ENCODE measurements around the gene SGPL1. TPM values are rescaled to one million over a fixed set of nuclear protein-coding genes. Genes with fewer than 3 reads are reported as not detected.

SGPL1 gene
- total and polyA plus RNA-seq, 2 of the 8 experiments (the other 6 are each of a cell fraction or from before 2014, with no cell fraction given), result 20.5 to 51.6 TPM

DNA sequence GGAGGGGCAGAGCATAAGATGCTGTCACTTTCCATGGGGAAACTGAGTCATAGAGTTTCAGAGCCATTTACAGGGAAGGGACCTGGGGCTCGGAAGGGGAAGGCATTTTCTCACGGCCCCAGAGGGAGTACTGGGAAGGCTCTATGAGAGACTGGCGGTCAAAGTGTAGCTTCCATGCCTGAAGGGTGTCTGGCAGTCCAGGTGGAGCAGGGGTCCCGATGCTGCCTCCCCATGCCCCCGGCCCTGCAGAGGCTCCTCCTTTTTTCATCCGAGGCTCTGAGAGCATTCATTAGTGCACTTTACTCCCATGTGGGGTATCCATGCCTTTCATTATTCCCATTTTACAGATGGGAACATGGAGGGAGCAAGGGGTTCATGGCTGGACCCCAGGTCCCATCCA lies 100.5 kb downstream of the SGPL1 start (continued):
- TF ChIP-seq, protein P1, sequence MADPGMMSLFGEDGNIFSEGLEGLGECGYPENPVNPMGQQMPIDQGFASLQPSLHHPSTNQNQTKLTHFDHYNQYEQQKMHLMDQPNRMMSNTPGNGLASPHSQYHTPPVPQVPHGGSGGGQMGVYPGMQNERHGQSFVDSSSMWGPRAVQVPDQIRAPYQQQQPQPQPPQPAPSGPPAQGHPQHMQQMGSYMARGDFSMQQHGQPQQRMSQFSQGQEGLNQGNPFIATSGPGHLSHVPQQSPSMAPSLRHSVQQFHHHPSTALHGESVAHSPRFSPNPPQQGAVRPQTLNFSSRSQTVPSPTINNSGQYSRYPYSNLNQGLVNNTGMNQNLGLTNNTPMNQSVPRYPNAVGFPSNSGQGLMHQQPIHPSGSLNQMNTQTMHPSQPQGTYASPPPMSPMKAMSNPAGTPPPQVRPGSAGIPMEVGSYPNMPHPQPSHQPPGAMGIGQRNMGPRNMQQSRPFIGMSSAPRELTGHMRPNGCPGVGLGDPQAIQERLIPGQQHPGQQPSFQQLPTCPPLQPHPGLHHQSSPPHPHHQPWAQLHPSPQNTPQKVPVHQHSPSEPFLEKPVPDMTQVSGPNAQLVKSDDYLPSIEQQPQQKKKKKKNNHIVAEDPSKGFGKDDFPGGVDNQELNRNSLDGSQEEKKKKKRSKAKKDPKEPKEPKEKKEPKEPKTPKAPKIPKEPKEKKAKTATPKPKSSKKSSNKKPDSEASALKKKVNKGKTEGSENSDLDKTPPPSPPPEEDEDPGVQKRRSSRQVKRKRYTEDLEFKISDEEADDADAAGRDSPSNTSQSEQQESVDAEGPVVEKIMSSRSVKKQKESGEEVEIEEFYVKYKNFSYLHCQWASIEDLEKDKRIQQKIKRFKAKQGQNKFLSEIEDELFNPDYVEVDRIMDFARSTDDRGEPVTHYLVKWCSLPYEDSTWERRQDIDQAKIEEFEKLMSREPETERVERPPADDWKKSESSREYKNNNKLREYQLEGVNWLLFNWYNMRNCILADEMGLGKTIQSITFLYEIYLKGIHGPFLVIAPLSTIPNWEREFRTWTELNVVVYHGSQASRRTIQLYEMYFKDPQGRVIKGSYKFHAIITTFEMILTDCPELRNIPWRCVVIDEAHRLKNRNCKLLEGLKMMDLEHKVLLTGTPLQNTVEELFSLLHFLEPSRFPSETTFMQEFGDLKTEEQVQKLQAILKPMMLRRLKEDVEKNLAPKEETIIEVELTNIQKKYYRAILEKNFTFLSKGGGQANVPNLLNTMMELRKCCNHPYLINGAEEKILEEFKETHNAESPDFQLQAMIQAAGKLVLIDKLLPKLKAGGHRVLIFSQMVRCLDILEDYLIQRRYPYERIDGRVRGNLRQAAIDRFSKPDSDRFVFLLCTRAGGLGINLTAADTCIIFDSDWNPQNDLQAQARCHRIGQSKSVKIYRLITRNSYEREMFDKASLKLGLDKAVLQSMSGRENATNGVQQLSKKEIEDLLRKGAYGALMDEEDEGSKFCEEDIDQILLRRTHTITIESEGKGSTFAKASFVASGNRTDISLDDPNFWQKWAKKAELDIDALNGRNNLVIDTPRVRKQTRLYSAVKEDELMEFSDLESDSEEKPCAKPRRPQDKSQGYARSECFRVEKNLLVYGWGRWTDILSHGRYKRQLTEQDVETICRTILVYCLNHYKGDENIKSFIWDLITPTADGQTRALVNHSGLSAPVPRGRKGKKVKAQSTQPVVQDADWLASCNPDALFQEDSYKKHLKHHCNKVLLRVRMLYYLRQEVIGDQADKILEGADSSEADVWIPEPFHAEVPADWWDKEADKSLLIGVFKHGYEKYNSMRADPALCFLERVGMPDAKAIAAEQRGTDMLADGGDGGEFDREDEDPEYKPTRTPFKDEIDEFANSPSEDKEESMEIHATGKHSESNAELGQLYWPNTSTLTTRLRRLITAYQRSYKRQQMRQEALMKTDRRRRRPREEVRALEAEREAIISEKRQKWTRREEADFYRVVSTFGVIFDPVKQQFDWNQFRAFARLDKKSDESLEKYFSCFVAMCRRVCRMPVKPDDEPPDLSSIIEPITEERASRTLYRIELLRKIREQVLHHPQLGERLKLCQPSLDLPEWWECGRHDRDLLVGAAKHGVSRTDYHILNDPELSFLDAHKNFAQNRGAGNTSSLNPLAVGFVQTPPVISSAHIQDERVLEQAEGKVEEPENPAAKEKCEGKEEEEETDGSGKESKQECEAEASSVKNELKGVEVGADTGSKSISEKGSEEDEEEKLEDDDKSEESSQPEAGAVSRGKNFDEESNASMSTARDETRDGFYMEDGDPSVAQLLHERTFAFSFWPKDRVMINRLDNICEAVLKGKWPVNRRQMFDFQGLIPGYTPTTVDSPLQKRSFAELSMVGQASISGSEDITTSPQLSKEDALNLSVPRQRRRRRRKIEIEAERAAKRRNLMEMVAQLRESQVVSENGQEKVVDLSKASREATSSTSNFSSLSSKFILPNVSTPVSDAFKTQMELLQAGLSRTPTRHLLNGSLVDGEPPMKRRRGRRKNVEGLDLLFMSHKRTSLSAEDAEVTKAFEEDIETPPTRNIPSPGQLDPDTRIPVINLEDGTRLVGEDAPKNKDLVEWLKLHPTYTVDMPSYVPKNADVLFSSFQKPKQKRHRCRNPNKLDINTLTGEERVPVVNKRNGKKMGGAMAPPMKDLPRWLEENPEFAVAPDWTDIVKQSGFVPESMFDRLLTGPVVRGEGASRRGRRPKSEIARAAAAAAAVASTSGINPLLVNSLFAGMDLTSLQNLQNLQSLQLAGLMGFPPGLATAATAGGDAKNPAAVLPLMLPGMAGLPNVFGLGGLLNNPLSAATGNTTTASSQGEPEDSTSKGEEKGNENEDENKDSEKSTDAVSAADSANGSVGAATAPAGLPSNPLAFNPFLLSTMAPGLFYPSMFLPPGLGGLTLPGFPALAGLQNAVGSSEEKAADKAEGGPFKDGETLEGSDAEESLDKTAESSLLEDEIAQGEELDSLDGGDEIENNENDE (IDR thresholded peaks at IDR 0.05; ENCODE audit: insufficient replicate concordance, low read length), result no peak
- no peak for TF ChIP-seq SIN3A (conservative IDR thresholded peaks at IDR 0.05 in 1 of 2, IDR thresholded peaks at IDR 0.05 in 1 of 2; ENCODE audit: low read depth in 1 of 2, low read length in 2 of 2)
- TF ChIP-seq TAF7 (optimal IDR thresholded peaks at IDR 0.05; ENCODE audit: borderline replicate concordance, low read depth, low read length), result no peak
- no peak for TF ChIP-seq SIRT6 (IDR thresholded peaks at IDR 0.05; ENCODE audit: low read length)
- TF ChIP-seq KDM4A (IDR thresholded peaks at IDR 0.05; ENCODE audit: low read depth, low read length, severe bottlenecking), result no peak
- no peak for TF ChIP-seq SP4 (IDR thresholded peaks at IDR 0.05; ENCODE audit: low read length)
- TF ChIP-seq PHF8 (conservative IDR thresholded peaks at IDR 0.05; ENCODE audit: low read depth, low read length), result no peak
